Limb (tissue), 2 donors: ENCODE measurements around the gene RWDD3.

ENCODE experiments used
- DNase-seq, 2 donors: peaks; one replicate each; pipeline ENCODE4 v3.0.0-alpha.2; 2016; ENCODE audit errors: extremely low spot score in 2 of 2

The RWDD3 gene

DNA sequence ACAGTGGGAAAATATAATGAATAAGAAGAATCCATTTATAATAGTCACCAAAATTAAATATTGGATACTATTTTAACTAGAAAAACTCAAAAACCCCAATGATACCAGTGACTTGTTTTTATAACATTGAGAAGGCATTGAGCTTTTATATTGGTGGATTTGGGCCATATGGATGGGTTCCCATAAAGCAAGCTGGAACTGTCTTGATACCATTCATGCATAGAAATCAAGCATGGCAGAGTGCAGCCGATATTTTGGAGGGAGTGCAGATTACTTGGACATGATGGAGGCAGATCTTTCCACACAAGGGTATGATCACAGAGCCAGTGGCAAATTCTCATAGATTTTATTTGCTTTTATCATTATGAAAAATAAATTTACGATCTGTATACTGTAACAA is 3.8 kb upstream of the RWDD3 start:
- DNase-seq = no peak

- DNase-seq = no peak
Observed at GRCh38 chr1:95230768-95231191, 3.2 kb upstream of the RWDD3 start.

- no peak for DNase-seq
Observed at GRCh38 chr1:95232646-95233318, 1.2 kb upstream of the RWDD3 start.

- peak in 1 of 2 donors; percentile 47 for DNase-seq
Observed at GRCh38 chr1:95233319-95233736, 682 bp upstream of the RWDD3 start.

- DNase-seq = no peak
Observed at GRCh38 chr1:95236784-95237575, 3.0 kb downstream of the RWDD3 start.

DNA sequence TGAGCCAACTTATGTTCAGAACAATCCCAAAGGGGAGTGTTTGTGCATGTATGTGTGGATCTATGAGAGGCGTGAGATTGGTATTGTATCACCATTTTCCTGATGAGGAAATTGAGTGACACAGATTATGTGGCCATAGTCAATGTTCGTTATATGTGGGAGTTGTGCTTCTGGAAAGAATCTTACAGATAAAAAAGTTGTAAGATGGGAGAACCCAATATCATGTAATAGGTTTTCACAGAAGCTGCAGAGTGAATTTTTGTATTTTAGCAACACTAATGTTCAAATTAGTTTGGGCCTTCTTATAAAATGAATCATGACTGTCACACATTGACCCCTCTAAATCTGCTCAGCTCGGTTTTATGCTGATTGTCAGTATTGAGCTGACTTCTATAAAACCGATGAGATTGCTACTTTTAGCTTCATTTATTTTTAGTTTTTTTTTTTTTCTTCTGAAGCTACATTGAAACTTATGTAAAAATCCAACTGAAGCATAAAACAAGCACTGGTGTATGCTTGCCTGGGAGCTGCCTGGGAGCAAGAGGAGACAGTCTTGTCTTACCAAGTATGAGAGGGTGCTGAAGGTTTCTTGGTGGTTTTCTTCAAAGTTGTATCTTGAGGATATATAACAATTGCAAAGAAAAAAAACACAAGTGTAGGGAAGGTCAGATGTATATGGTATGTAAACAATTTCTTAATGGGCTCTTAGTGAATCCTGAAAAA is 4.1 kb downstream of the RWDD3 start:
- no peak for DNase-seq

GRCh38 chr1:95245029-95245428 is 11.0 kb downstream of the RWDD3 start:
- no peak for DNase-seq

- no peak for DNase-seq
Observed at GRCh38 chr1:95246511-95246910, 12.5 kb downstream of the RWDD3 start.

DNA sequence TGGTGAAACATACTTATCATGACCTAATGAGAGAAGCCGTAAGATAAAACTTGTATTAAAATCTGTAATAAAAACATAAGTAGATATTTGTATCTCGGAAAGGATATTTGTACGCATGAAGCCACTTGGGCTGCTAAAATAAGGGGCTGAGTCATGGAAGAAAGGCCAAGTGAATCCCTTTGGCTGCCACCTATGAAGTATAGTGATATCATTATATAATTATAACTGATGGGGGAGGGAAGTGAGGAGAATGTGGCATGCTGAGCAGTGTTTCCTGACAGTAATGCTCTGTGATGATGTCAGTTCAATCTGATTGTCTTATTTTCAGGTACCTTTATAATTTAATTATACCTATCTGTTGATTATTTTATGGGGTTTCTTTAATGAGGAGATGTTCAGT is 13.6 kb downstream of the RWDD3 start:
- DNase-seq = no peak

DNA sequence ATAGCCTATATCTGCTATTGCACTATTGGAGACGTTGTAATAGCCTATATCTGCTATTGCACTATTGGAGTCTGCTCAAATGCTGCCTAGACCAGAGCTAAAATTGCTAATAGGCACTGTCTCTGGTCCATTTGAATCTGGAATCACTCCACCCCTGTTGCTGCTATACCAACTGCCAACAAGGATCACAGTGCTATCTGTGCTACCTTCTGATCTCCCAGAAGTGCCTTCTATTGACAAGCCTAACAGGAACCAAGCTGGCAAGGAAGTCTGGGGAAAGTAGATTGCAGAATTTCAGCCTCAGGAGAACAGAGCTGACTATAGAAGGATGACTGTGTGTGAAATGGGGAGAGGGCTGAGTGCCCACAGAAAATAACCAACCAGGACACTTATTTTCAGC is 15.9 kb downstream of the RWDD3 start:
- DNase-seq = no peak

- DNase-seq = no peak
Observed at GRCh38 chr1:95252422-95252821, 18.4 kb downstream of the RWDD3 start.

- no peak for DNase-seq
Observed at GRCh38 chr1:95254959-95255358, 20.9 kb downstream of the RWDD3 start.

- no peak for DNase-seq
Observed at GRCh38 chr1:95255826-95256225, 21.8 kb downstream of the RWDD3 start.

- DNase-seq = no peak
Observed at GRCh38 chr1:95257758-95258157, 23.7 kb downstream of the RWDD3 start.

DNA sequence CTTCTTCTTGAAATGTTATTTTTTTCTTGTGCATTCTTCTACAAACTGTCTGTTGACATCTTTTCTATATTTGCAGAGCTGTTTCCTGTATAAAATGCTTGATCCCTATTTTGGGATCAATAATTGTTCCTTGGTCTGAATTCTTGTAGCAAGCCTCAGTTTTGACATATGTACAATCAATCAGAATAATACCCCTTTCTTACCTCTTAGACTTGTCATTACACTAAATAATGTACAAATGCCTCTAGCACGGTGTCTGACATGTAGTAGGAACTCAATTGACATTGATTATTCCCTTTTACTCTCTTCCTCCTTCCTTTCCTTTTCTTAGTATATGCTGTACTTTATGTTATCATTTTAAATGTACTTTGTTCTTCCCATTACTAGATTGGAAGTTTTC is 25.2 kb downstream of the RWDD3 start:
- no peak for DNase-seq

DNA sequence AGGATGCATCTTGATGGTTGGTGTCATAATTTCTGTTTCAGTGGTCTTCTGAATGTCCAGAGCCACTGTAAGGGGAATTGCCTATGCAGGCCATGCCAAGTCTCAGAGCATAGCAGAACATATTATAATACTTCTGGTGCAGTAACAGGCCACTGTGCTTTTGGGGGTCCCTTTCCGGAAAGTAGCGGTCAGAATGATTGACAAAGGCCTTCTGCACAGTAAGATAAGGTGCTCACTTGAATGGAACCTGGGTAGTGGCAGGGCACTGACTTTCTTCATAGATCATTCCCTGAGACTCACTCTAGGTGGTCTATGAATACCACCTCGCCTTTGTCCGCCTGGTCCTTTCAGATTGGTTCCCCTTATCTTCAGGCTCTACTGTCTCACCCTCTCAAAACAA is 28.9 kb downstream of the RWDD3 start:
- no peak for DNase-seq

DNA sequence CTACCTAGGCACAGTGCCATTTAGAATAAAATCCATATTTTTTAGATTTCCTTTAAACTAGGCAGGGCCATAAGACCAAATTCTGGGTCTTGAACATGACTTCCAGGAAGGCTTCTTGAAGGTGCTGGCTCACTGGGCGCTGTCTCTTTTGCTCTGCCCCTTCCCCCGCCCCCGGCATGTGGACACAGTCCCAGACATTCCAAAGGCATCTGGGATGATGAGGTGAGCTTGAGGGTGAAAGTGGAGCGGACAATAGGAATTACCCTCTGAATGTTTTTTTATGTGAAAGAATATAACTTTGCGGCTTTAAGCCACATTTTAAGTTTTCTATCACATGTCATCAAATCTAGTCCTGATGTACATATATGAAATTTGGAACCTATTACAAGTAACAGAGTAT is 29.4 kb downstream of the RWDD3 start:
- no peak for DNase-seq

- DNase-seq = no peak
Observed at GRCh38 chr1:95265106-95265505, 31.1 kb downstream of the RWDD3 start.

DNA sequence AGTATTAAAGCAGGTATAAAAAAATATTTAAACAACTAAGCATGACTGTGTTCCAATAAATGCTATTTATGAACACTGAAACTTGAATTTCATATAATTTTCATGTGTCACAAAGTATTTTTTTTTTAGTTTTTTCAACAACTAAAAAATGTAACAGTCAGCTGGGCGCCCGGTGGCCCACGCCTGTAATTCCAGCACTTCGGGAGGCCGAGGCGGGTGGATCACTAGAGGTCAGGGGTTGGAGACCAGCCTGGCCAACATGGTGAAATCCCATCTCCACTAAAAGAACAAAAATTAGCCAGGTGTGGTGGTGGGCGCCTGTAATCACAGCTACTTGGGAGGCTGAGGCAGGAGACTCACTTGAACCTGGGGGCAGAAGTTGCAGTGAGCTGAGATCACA is 42.4 kb downstream of the RWDD3 start:
- no peak for DNase-seq

DNA sequence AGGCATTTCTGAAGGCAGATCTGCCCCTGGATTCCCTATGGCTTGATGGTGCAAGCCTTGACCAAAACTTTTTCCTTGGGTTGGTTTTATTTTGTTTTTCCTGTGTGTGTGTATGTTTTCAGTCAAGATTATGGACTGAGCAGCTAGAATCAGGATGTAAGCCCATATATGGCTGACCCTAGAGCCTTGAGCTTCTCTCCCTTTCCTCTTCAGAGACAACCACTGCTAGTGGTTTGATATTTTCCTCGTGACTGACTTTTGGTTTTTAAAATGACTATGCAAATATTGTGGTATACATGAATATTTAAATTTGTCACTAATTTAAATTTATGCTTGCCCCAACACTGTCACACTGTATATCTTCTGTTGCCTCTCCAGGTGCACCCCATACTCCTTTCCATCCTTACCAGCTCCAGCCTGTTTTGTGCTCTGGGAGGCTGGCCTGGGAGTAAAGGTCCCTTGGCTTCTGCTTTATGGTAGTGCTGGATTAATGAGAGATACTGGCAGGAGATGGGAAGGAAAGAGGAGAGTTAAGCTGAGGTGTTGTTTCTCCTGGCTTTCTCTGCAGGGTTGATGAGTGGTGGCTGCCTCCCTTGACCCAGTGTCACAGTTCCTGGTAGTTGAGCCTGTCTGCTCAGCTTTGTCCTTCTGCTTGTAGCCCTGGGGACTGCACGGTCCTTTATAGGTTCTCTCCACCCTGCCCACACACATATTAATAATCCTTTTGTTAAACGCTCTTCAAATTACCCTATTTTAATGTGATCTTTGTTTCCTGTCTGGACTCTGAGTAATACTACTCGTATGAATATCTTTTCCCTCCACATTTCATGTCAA is 44.4 kb downstream of the RWDD3 start:
- DNase-seq = no peak

DNA sequence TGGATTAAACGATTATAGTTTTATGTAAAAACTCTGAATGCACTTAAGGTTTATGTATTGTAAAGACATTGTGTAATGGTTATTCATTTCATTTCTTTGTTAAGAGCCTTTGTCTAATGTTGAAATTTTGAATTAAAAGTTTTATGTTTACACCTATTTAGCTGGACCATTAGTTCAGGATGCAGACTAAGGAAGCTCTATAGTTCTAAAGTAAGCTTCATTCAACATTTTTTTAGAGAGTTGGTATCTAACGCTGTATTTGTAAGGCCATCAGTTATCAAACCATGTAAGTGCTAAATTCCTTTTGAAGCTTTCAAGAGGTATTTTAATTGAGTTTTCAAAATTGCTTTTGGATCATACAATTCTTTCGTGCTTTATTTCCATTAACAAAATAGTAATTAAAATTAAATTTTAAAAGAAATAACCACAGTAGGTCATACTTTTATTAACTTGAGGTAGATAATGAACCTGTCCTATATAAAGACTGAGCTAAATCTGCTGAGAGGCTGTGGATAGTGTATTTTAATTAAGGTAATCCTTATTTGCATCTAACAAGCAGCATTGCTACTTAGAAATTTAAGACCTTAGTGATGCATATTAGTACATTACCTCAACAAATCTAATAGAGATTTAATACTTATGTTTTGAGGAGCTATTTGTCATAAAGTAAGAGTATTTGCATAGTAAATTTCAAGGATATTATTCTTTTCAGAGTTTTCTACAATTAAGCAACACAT is 47.9 kb downstream of the RWDD3 start:
- DNase-seq = no peak
